ENCODE data around the gene DSC1. TPM values are rescaled to one million over a fixed set of nuclear protein-coding genes. Genes with fewer than 3 reads are reported as not detected.

Gene DSC1
- total and polyA plus RNA-seq, 2 of the 8 experiments (the other 6 are each of a cell fraction or from before 2014, with no cell fraction given) = 0.02 TPM; not detected in 1

DNA sequence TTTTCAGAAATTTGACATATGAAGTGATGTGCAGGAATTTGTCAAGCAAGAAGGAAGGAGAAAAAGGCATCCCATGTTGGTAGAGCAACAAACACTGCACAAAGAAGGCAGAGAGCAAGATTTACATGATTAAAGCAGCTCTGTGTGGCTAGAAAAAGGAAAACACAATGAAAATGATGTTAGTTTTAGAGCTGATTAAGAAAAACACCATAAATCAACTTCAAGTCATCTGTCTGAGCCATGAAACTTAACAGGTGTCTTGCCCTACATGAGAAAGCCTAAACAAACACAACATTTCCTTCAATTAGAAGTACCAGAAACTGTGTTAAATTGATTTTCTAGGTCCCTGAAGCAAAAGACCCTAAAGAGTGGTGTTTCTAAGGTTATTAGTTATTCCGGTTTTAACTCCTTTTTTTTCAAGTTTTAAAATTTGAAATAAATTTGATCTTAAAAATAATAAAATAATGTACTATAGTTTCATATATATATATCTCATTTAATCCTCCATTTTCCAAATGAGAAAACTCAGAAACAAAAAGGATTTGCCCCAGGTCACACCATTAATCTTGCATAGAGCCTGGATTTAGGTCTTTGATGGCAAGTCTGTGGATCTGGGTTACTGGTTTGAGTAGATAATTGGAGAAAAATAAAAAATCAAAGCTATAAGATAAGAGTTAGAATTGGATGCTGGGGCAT is 8.6 kb upstream of the DSC1 start:
- Histone ChIP-seq H4K5ac (ENCODE audit: insufficient read length, low read depth, low read length) (no peak overlapping the region), H2AK5ac (ENCODE audit: low read depth, low read length) (no peak overlapping the region), H4K8ac (ENCODE audit: extremely low read depth, insufficient read depth, low read length) (no peak overlapping the region), H3K9ac (replicated peaks in 1 of 4; ENCODE audit: extremely low read depth in 1 of 4, low read depth in 3 of 4, low read length in 3 of 4) (no peak overlapping the region), H3K4me3 (ENCODE audit: extremely low read depth in 1 of 4, insufficient read depth in 2 of 4, low read depth in 3 of 4, low read length in 4 of 4) (no peak overlapping the region), H3K23ac (ENCODE audit: insufficient read length) (no peak overlapping the region), H3K4me2 (ENCODE audit: insufficient read depth in 1 of 2, low read depth in 2 of 2, low read length in 2 of 2) (no peak overlapping the region), H2AFZ (ENCODE audit: low read length) (peak overlapping the region; percentile 28; the same call in 1 of the 2 replicates), H2BK5ac (ENCODE audit: low read depth, low read length) (no peak overlapping the region), H2BK12ac (ENCODE audit: low read depth, low read length) (no peak overlapping the region), H2BK15ac (ENCODE audit: low read length) (no peak overlapping the region), H2BK20ac (ENCODE audit: low read length) (no peak overlapping the region), H3K18ac (ENCODE audit: extremely low read depth, low read length) (no peak overlapping the region), H3K4ac (replicated peaks; ENCODE audit: insufficient read length, low read depth, low read length) (no peak overlapping the region), H3K9me3 (ENCODE audit: insufficient read depth in 2 of 2, low read depth in 1 of 2, low read length in 1 of 2) (no peaks in the 10 kb centered on the region), H3K36me3 (ENCODE audit: control insufficient read depth in 2 of 4, insufficient read depth in 4 of 4, low read length in 3 of 4) (no peaks in the 10 kb centered on the region), H4K91ac (replicated peaks; ENCODE audit: insufficient read length, low read length) (no peak overlapping the region), H3K27ac (ENCODE audit: low read depth, low read length) (no peak overlapping the region), H3K4me1 (replicated peaks in 1 of 4; ENCODE audit: control insufficient read depth in 3 of 4, insufficient read depth in 4 of 4, low read length in 3 of 4) (peaks cover 0 to 2% (median 0%) of the 10 kb centered on the region in 4 experiments; a peak in 1 of 7 replicates), H2BK120ac (replicated peaks; ENCODE audit: low read depth, low read length) (no peak overlapping the region), H3K79me1 (ENCODE audit: low read depth, low read length) (no peaks in the 10 kb centered on the region), H3K27me3 (replicated peaks in 1 of 4; ENCODE audit: control insufficient read depth in 3 of 4, extremely low read depth in 1 of 4, insufficient read depth in 3 of 4, low read length in 3 of 4) (no peaks in the 10 kb centered on the region), H4K20me1 (replicated peaks in 1 of 2; ENCODE audit: control insufficient read depth in 1 of 2, insufficient read depth in 2 of 2, low read length in 2 of 2) (no peaks in the 10 kb centered on the region), H3K56ac (replicated peaks; ENCODE audit: insufficient read length, low read depth, low read length) (no peak overlapping the region), H3K23me2 (ENCODE audit: low read depth, low read length) (no peaks in the 10 kb centered on the region), H3K79me2 (ENCODE audit: control insufficient read depth in 1 of 2, insufficient read depth in 2 of 2, low read length in 2 of 2) (no peaks in the 10 kb centered on the region), H3K14ac (ENCODE audit: insufficient read length) (no peak overlapping the region)
- POLR2A ChIA-PET (ENCODE audit: partially characterized antibody) = no interaction called here
- CTCF ChIA-PET (ENCODE audit: partially characterized antibody) = no interaction called here
- FAIRE-seq = no peak
- WGBS, 2 experiments (ENCODE audit: extremely low coverage in 1 of 2, insufficient coverage in 1 of 2, insufficient read length in 1 of 2, insufficient replicate concordance in 2 of 2, low coverage in 1 of 2, low lambda C conversion rate in 2 of 2, missing lambda C conversion rate in 1 of 2) = 92% methylated on average over 1 of the region's 1 CpG; no CpG with 5 or more reads in 1 of the 2 experiments
- DNase-seq (ENCODE audit: low read depth in 1 of 2, low spot score in 2 of 2) = no peak
- no peak for TF ChIP-seq TEAD4 (IDR thresholded peaks at IDR 0.05; ENCODE audit: low read depth, low read length)
- no peak for TF ChIP-seq GABPA (IDR thresholded peaks at IDR 0.05; ENCODE audit: borderline replicate concordance, insufficient read depth, low read length)
- TF ChIP-seq SRF (IDR thresholded peaks at IDR 0.05; ENCODE audit: low read depth, low read length) = no peak
- TF ChIP-seq, protein P1, sequence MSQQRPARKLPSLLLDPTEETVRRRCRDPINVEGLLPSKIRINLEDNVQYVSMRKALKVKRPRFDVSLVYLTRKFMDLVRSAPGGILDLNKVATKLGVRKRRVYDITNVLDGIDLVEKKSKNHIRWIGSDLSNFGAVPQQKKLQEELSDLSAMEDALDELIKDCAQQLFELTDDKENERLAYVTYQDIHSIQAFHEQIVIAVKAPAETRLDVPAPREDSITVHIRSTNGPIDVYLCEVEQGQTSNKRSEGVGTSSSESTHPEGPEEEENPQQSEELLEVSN (IDR thresholded peaks at IDR 0.05) = no peak
- TF ChIP-seq BRCA1 (IDR thresholded peaks at IDR 0.05; ENCODE audit: low read depth, low read length) = no peak
- TF ChIP-seq TAF7 (optimal IDR thresholded peaks at IDR 0.05; ENCODE audit: borderline replicate concordance, low read depth, low read length) = no peak
- TF ChIP-seq BCL11A (IDR thresholded peaks at IDR 0.05; ENCODE audit: low read depth in 2 of 2, low read length in 2 of 2) = no peak
- TF ChIP-seq ATF3 (IDR thresholded peaks at IDR 0.05; ENCODE audit: insufficient read depth, low read depth, low read length) = no peak
- TF ChIP-seq EGR1 (IDR thresholded peaks at IDR 0.05; ENCODE audit: borderline replicate concordance, low read depth, low read length) = no peak
- TF ChIP-seq BACH1 (IDR thresholded peaks at IDR 0.05; ENCODE audit: low read length) = no peak
- no peak for TF ChIP-seq TAF1 (IDR thresholded peaks at IDR 0.05; ENCODE audit: low read depth, low read length)
- TF ChIP-seq POLR2A (IDR thresholded peaks at IDR 0.05; ENCODE audit: control extremely low read depth in 1 of 2, low read depth in 2 of 2, low read length in 2 of 2) = no peak
- no peak for TF ChIP-seq HDAC2 (IDR thresholded peaks at IDR 0.05; ENCODE audit: borderline replicate concordance in 1 of 2, low read depth in 2 of 2, low read length in 2 of 2)
